HepG2 (cell line): ENCODE data around the gene DDIT4.

Experiments used
- CTCF ChIP-seq: sonication (generic); formaldehyde crosslinking; IDR thresholded peaks from 2 replicates; pipeline ENCODE4 v1.5.0; 2020; ENCODE audit warnings: mild to moderate bottlenecking, missing genetic modification reagents, moderate library complexity
- SIN3A ChIP-seq: IDR thresholded peaks from 2 replicates; pipeline ENCODE4 v1.6.1; 2011; ENCODE audit warnings: low read depth, mild to moderate bottlenecking, control low read depth, low read length, borderline replicate concordance

- TF ChIP-seq SIN3A (no peak; the same call in 1 of the 2 replicates), CTCF (peak; percentile 85)
Measured at GRCh38 chr10:72260976-72261783, 12.5 kb upstream of the DDIT4 start.
